Adipocyte (in vitro differentiated cells): ENCODE results near the gene HINT2.
A peak's percentile ranks its signal among the peaks of the same experiment; 100 is the strongest.

Experiments used
- DNase-seq: peaks from one replicate; pipeline ENCODE4 v3.0.0-alpha.2; 2015; ENCODE audit warnings: low read depth
- H3K27me3 ChIP-seq: replicated peaks from 2 replicates; pipeline ENCODE4 v1.7.0; 2013; ENCODE audit warnings: mild to moderate bottlenecking, low read length, moderate library complexity; ENCODE audit not compliant: control insufficient read depth, insufficient read depth
- H3K36me3 ChIP-seq: 2 replicates; pipeline ENCODE4 v1.7.0; 2013; ENCODE audit warnings: low read length, mild to moderate bottlenecking, moderate library complexity; ENCODE audit not compliant: control insufficient read depth, insufficient read depth, severe bottlenecking
- H3K4me1 ChIP-seq: 2 replicates; pipeline ENCODE4 v1.7.0; 2013; ENCODE audit warnings: mild to moderate bottlenecking, low read length, moderate library complexity; ENCODE audit not compliant: control insufficient read depth, insufficient read depth
- H3K4me3 ChIP-seq: 2 replicates; pipeline ENCODE4 v1.7.0; 2013; ENCODE audit warnings: mild to moderate bottlenecking, low read length, moderate library complexity
- H3K9ac ChIP-seq: 2 replicates; pipeline ENCODE4 v1.7.0; 2013; ENCODE audit warnings: mild to moderate bottlenecking, low read length, moderate library complexity
- H3K9me3 ChIP-seq: 2 replicates; pipeline ENCODE4 v1.7.0; 2013; ENCODE audit warnings: mild to moderate bottlenecking, low read length, moderate library complexity; ENCODE audit not compliant: control insufficient read depth

Gene HINT2

DNA sequence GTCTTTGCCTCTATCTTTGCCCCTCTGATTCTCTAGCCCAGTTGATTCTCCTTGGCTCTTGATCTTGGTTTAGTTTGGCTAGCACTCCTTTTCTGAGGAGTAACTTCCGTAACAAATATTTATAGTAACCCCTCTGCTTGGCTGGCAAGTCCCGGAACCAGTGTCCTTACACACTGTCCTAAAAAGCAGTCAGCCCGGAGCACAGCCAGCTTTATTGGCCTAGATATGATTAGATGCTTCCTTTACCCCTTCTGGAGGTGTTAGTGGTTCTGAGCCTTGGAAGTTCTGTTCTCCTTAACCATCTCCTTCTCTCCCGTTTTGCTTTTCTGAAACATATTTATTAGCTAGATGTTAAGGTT lies 43.8 kb downstream of the HINT2 start:
- Histone ChIP-seq H3K36me3 (no peaks in the 10 kb centered on the region), H3K27me3 (no peaks in the 10 kb centered on the region), H3K9ac (no peak overlapping the region), H3K4me3 (peak overlapping the region; percentile 10), H3K4me1 (peaks cover 20% of the 10 kb centered on the region), H3K9me3 (no peaks in the 10 kb centered on the region)
- DNase-seq = no peak

GRCh38 chr9:35769763-35770162 lies 45.1 kb downstream of the HINT2 start:
- Histone ChIP-seq H3K9me3 (no peaks in the 10 kb centered on the region), H3K27me3 (no peaks in the 10 kb centered on the region), H3K4me1 (peaks cover 20% of the 10 kb centered on the region), H3K9ac (no peak overlapping the region), H3K4me3 (no peak overlapping the region), H3K36me3 (no peaks in the 10 kb centered on the region)
- no peak for DNase-seq

DNA sequence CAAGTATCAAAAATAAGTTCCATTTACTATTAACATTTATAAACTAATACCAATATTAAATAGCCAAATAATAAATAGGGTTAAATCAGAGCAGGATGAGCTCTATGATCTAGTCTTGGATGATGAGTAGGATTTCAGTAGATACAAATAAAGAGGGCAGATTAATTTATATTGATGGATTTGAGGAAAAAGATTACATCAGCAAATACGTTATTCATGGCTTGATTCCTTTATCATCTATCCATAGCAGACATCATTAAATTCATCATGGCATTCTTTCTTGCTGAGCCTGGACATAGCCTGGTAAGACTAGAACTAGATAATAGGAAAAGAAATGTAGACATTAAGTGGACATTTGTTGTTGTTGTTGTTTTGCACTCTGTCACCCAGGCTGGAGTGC lies 47.4 kb downstream of the HINT2 start:
- Histone ChIP-seq H3K9me3 (no peaks in the 10 kb centered on the region), H3K4me1 (peaks cover 20% of the 10 kb centered on the region), H3K27me3 (no peaks in the 10 kb centered on the region), H3K36me3 (no peaks in the 10 kb centered on the region), H3K9ac (no peak overlapping the region), H3K4me3 (no peak overlapping the region)
- DNase-seq = no peak

DNA sequence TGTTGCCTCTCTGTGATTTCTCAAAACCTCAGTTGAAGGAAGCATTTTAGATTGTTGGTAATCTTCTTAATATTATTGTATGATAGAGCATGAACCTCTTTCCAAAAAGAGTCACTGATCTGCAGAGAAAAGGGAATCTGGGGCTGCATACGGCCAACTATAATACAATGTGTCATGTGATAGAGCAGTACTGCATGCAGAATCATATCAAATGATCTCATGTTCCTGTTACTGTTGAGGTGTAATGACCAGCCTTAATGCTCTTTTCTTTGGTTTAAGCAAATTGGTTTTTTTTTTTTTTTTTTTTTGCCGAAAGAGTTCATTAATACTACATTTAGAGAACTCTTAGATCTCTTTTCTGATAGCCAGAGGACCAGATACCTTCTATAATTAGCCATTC lies 47.8 kb downstream of the HINT2 start:
- Histone ChIP-seq H3K9ac (no peak overlapping the region), H3K4me1 (peaks cover 17% of the 10 kb centered on the region), H3K36me3 (no peaks in the 10 kb centered on the region), H3K4me3 (no peak overlapping the region), H3K9me3 (no peaks in the 10 kb centered on the region), H3K27me3 (no peaks in the 10 kb centered on the region)
- no peak for DNase-seq

GRCh38 chr9:35763803-35764202 lies 51.0 kb downstream of the HINT2 start:
- Histone ChIP-seq H3K9ac (no peak overlapping the region), H3K9me3 (no peaks in the 10 kb centered on the region), H3K27me3 (no peaks in the 10 kb centered on the region), H3K4me1 (peaks cover 5% of the 10 kb centered on the region), H3K4me3 (no peak overlapping the region), H3K36me3 (no peaks in the 10 kb centered on the region)
- no peak for DNase-seq

DNA sequence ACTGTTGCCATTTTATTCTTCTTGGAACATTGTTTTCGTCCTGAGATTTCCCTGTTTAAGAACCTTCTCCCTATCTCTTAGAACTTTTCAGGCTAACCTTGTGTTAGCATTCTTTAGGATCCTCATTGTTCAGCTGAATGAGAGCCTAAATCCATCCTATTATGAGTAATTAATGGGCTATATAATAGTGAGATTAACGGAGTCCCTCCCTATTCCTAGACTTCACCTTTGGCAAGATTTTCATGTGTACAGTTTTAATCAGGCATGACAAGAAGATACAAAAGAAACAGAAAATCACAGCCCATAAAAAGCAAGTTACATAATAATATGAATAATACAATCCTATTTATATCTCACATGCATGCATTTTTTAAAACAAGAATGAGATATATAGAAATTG lies 51.7 kb downstream of the HINT2 start:
- no peaks in the 10 kb centered on the region for H3K27me3 ChIP-seq
- H3K4me3 ChIP-seq = no peak overlapping the region
- no peak for DNase-seq
- no peak overlapping the region for H3K9ac ChIP-seq
- peaks cover 11% of the 10 kb centered on the region for H3K4me1 ChIP-seq
- H3K36me3 ChIP-seq = no peaks in the 10 kb centered on the region
- no peaks in the 10 kb centered on the region for H3K9me3 ChIP-seq
